Brain microvascular endothelial cell (primary cell): ENCODE data around the gene DNTT.

Source experiments
- DNase-seq: peaks from one replicate; pipeline ENCODE4 v3.0.0-alpha.2; 2020
- H3K27ac ChIP-seq: fragments of 250-450 bp; sonication (Bioruptor Pico); 2 replicates; pipeline ENCODE4 v1.5.1; 2020; ENCODE audit warnings: mild to moderate bottlenecking, moderate library complexity
- H3K27me3 ChIP-seq: fragments of 250-450 bp; sonication (Bioruptor Pico); replicated peaks from 2 replicates; pipeline ENCODE4 v1.5.1; 2020; ENCODE audit warnings: mild to moderate bottlenecking
- H3K36me3 ChIP-seq: fragments of 250-450 bp; sonication (Bioruptor Pico); replicated peaks from 2 replicates; pipeline ENCODE4 v1.5.1; 2020; ENCODE audit warnings: mild to moderate bottlenecking
- H3K4me3 ChIP-seq: 2 replicates; pipeline ENCODE4 v1.5.1; 2011; ENCODE audit warnings: low read depth, mild to moderate bottlenecking, control low read depth, low read length, moderate library complexity
- CTCF ChIP-seq: IDR thresholded peaks from 2 replicates; pipeline ENCODE4 v1.5.1; 2011; ENCODE audit warnings: low read depth, mild to moderate bottlenecking, moderate library complexity, low read length, control low read depth, inconsistent platforms; ENCODE audit errors: missing control alignments
- in situ Hi-C: cut with HindIII; loops from 2 replicates; pipeline ENCODE4 v1.10.0; 2017; ENCODE audit warnings: low sequenced_read_pairs, low pct_ligation_motif_present

The DNTT gene

GRCh38 chr10:96279191-96279641 lies 25.0 kb upstream of the DNTT start:
- no peak for TF ChIP-seq CTCF
- H3K27ac ChIP-seq, result no peak overlapping the region
- H3K36me3 ChIP-seq, result no peaks in the 10 kb centered on the region
- H3K27me3 ChIP-seq, result no peaks in the 10 kb centered on the region
- no peak overlapping the region for H3K4me3 ChIP-seq
- in situ Hi-C loops, result no loop called here
- DNase-seq, result no peak

GRCh38 chr10:96280859-96281258 lies 23.4 kb upstream of the DNTT start:
- no peak for DNase-seq
- no peak overlapping the region for H3K4me3 ChIP-seq
- no peaks in the 10 kb centered on the region for H3K27me3 ChIP-seq
- TF ChIP-seq CTCF, result no peak
- no peaks in the 10 kb centered on the region for H3K36me3 ChIP-seq
- in situ Hi-C loops, result no loop called here
- no peak overlapping the region for H3K27ac ChIP-seq

- H3K27ac ChIP-seq, result no peak overlapping the region
- H3K27me3 ChIP-seq, result no peaks in the 10 kb centered on the region
- in situ Hi-C loops, result no loop called here
- H3K4me3 ChIP-seq, result no peak overlapping the region
- no peak for DNase-seq
- no peaks in the 10 kb centered on the region for H3K36me3 ChIP-seq
- no peak for TF ChIP-seq CTCF
Measured at GRCh38 chr10:96281444-96282029, 22.7 kb upstream of the DNTT start.

GRCh38 chr10:96283351-96283750 lies 20.9 kb upstream of the DNTT start:
- TF ChIP-seq CTCF, result no peak
- Histone ChIP-seq H3K27me3 (no peaks in the 10 kb centered on the region), H3K27ac (no peak overlapping the region), H3K4me3 (no peak overlapping the region), H3K36me3 (no peaks in the 10 kb centered on the region)
- no peak for DNase-seq
- in situ Hi-C loops, result no loop called here

GRCh38 chr10:96283756-96284155 lies 20.5 kb upstream of the DNTT start:
- Histone ChIP-seq H3K4me3 (no peak overlapping the region), H3K27ac (no peak overlapping the region), H3K36me3 (no peaks in the 10 kb centered on the region), H3K27me3 (no peaks in the 10 kb centered on the region)
- in situ Hi-C loops, result no loop called here
- TF ChIP-seq CTCF, result no peak
- DNase-seq, result no peak

- Histone ChIP-seq H3K27me3 (no peaks in the 10 kb centered on the region), H3K27ac (no peak overlapping the region), H3K36me3 (no peaks in the 10 kb centered on the region), H3K4me3 (no peak overlapping the region)
- DNase-seq, result no peak
- TF ChIP-seq CTCF, result no peak
- in situ Hi-C loops, result no loop called here
Measured at GRCh38 chr10:96285331-96285752, 18.9 kb upstream of the DNTT start.
